AG08395 (cell line): ENCODE measurements around the gene MAP3K13.
"Not testable (repeated sequence)": the region's sequence is repeated elsewhere in the genome, so short reads cannot be mapped to it uniquely, and the experiment has no call there.

Source experiments
- DNase-seq: peaks from one replicate; pipeline ENCODE4 v3.0.0; 2012; ENCODE audit warnings: mixed read lengths, low spot score

The MAP3K13 gene

DNA sequence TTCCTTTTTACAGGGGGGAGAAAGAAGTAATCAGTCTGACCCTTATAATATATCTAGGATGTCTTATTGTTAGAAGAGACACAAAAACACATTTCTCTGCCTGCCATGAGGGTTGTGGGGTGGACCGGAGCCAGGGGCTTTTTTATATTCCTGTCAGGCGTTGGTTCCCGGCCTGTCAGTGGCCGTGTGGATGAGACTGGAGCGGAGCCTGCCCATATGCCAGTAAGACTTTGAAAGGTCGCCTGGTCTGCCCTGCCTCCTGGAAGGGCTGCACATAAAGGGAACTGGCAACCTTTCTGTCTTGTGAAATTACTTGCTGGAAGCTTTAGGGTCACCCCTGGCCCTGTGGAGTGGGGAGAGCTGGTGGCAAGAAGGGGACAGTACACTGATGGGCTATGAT, 34.7 kb downstream of the MAP3K13 start:
- DNase-seq: no peak

DNA sequence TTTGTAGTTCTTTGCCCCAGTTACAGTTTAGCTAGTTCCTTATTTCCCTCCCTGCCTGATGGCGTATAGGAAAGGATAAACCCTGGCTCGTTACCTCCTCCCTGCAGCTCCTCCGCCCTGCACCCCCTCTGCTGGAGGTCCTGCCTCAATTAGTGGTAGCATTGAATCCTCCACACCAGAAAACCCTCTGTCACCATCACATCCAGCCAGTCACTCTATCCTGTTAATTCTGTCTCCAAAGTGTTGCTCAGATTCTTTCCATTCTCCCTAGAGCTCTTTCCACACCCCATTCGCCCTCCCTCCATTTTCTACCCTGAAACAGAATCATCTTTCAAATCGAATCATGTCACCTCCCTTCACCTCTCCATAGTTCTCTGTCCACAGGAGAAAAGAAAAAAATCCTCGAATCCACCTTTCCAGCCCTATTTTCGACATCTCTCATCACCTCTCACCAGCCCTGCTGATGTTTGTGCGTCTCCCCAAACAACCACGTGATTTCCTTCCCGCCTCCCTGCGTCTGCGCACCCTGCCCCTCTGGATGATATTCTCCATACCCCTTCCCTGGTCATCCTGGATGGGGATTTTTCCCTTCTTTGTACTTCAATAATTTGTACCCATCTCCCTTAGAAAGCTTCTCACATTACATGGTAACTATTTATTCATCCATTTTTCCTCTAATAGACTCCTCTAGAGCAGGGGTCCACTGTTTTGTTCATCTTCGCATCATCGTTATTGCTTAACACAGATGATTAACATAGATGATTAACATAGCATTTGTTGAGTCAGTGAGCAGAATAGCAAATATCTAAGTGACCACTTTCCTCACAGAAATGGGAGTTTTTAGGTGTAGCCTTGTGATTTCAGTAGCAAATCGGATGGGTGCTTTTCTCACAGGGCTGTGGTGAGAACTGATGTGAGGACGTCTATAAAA, 37.1 kb downstream of the MAP3K13 start:
- DNase-seq: peak; percentile 9

DNA sequence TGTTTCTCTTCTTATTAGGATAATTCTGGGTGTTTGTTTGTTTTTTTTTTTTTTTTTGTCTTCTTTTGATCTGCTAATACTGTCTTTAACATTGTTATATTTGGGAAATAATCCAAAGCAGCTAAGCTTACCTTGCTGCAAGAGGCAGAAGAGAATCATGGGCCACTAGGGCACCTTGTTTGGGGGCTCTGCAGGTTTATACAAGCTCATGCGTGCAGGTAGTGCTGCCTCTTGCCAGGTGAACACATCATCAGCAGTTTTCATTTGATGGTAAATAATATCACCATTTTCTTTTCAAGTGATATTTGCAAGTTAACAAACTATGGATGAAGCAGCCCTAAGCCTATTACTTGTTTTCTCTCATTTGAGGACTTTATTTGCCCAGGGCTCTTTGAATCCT, 37.9 kb downstream of the MAP3K13 start:
- DNase-seq: no peak

DNA sequence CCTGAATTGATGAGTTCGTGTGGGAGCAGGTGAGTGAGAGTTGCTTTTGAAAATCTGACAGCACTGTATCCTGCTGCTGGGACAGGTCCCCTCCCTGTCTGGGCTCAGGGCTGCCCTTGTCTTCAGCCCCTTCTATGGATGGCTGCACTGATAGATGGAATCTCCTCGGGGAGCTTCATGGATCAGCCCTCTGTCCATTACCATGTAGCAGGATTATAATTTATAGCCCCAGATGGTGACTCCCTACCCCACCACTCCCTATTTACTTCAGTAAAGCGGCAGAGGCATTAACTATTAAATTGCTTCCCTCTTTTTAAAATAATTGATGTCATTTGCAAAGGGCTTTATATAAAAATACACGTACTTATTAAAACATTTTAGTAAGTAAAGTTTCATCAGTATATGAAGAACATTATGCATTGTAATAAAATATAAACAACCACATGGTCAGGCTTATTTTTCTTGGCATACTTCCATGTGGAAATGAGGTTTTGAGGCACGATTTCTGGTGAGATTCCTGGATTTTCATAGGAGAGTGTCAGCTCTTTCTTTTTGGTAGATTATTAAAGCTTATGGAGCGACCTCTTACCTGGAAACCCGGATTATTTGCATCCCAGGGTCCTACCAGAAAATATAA, 38.5 kb downstream of the MAP3K13 start:
- no peak for DNase-seq

DNA sequence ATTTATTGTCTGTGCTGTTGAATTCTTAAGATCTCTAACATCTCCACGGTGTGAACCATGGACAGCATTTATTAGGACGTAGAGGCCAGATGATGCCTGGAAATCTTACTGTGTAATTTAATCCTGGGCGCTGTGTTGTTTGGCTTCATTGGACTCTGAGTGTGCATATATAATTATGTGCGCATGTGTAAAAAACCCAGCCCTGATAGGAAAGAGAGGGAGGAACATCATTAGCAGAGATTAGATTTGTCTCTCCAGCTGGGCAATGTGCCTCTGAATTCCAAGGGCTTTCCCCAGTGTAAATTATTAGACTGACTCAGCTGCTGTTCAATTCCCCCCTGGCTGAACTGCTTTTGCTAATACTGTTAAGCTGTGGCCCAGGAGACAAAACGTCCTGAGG, 39.6 kb downstream of the MAP3K13 start:
- peak; percentile 24 for DNase-seq

GRCh38 chr3:185403002-185403401, 40.1 kb downstream of the MAP3K13 start:
- DNase-seq: no peak

DNA sequence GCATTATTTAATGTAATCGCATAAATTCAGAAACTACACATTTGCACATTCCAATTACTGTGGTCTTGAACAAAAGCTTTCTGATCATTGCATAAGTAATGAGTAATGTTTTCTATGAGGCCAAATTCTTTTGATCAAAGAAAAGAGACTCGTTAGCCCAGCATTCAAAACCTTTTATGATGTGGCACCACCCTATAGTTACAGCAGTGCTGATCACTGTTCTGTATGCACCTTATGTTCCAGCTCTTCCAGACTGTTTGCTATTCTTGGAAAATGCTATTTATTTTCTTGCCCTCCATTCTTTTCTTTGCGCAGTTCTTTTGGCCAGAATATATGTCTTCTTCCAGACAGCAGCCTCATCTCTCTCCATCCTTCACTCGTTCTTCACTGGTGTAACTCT, 42.3 kb downstream of the MAP3K13 start:
- DNase-seq: no peak

DNA sequence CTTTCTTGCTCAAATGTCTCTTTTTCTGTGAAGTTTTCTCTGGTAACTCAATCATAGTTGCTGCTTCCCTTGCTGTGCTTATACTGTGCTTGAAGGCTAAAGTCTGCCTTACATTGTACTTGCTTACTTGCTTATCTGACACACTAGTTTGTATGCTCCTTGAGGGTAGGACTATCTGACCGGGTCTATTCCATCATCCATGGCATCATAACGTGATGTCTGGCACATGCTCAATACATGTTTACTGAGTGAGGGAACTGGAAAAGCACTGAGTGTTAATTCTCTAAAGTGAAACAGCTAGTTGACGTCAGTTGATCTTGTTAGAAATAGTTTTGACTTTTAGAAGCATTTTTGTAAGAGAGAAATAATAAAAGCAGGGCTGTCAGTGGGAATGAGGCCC, 42.7 kb downstream of the MAP3K13 start:
- DNase-seq: no peak

GRCh38 chr3:185406121-185406620, 43.2 kb downstream of the MAP3K13 start:
- no peak for DNase-seq

DNA sequence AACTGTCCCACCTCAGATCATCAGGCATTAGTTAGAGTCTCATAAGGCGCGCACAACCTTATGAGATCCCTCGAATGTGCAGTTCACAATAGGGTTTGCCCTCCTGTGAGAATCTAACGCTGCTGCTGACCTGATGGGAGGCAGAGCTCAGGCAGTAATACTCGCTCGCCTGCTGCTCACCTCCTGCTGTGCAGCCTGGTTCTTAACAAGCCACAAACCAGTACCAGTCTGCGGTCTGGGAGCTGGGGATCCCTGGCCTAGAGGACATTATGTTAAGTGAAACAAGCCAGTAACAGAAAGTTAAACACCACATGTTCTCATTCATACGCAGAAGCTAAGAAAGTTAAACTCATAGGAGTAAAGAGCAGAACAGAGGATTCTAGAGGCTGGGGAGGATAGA, 47.0 kb downstream of the MAP3K13 start:
- no peak for DNase-seq

DNA sequence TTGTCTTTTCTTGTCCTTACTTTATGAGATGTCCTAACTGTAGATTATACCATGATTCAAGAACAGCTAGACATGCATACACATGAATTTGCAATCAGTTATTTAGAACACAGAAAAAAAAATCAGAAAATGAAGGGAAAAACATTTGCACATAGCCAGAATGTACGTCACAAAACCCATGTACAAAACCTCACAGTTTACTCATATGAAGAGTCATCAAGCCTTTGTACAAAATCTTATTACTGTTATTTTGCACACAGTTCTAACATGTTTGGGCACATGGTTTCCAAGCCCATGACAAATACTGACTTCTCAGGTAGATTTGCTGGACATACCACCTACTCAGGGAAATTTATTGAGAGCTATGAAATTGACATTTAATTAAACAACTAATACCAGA, 48.2 kb downstream of the MAP3K13 start:
- DNase-seq: no peak

DNA sequence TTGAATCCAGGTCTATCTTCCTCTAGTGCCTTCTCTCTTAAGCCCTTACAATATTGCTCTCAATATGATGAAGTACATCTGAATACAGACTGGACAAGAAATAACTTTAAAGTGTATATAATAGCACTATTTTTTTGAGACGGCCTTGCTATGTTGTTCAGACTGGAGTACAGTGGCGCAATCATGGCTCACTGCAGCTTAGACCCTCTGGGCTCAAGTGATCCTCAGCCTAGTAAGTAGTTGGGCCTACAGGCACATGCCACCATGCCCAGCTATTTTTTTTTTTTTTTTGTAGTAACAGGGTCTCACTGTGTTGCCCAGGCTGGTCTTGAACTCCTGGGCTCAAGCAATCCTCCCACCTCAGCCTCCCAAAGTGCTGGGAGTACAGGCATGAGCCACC, 53.6 kb downstream of the MAP3K13 start:
- DNase-seq: no peak

GRCh38 chr3:185418561-185418977, 55.6 kb downstream of the MAP3K13 start:
- DNase-seq: not testable (repeated sequence)

DNA sequence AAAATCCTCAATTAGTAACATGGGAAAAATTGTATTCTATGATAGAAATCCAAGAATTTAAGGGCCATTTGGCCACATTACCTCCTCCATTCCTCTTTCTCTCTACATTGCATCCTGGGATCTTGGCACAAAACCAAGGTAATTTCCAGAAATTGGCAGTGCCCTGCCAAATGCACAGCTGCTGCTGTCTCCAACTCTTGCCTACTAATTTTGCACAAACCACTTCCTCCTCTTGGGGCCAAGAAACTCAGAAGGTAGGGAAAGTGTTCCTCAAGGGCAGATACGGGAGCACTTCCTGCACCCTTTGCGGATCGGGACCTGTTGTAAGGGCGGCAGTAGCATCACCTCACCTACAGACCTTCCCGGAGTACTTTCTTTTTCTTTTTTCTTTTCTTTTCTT, 57.8 kb downstream of the MAP3K13 start:
- no peak for DNase-seq

GRCh38 chr3:185421577-185422232, 58.8 kb downstream of the MAP3K13 start:
- DNase-seq: no peak

- no peak for DNase-seq
Observed at GRCh38 chr3:185422677-185423076, 59.7 kb downstream of the MAP3K13 start.

DNA sequence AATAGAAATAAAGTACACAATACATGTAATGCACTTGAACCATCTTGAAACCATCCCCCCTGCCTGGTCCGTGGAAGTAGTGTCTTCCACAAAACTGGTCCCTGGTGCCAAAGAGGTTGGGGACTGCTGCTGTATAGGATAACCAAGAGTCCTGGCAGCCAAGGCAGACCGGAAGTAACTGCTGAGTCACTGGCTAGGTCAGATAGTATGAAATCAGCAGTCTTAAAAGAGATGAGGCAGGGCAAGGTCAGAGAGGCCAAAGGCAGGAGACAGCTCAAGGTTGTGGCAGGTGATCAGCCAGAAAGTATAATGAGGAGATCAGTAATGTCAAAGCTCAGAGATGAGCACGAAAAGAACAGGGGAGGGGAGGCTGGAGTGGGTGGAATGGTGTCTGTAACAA, 60.2 kb downstream of the MAP3K13 start:
- peak; percentile 11 for DNase-seq

DNA sequence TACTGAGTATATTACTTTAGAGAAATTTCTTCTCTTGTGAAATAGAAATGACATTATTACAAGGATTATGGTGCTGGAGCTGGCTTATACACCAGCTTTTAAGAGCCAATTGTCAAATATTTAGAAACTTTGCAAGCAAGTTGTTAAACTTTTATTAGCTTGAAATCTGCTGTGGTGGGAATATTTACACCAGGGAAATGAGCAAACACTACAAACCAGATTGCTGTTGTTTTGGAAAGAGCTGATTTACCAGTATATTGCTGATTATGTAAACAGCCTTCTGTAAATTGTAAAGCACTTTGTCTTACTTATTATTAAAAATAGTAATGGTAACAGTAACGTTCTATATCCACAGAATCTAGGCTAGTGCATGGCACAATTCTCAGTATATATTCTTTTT, 61.5 kb downstream of the MAP3K13 start:
- DNase-seq: no peak

- DNase-seq: no peak
Observed at GRCh38 chr3:185430375-185430774, 67.4 kb downstream of the MAP3K13 start.

DNA sequence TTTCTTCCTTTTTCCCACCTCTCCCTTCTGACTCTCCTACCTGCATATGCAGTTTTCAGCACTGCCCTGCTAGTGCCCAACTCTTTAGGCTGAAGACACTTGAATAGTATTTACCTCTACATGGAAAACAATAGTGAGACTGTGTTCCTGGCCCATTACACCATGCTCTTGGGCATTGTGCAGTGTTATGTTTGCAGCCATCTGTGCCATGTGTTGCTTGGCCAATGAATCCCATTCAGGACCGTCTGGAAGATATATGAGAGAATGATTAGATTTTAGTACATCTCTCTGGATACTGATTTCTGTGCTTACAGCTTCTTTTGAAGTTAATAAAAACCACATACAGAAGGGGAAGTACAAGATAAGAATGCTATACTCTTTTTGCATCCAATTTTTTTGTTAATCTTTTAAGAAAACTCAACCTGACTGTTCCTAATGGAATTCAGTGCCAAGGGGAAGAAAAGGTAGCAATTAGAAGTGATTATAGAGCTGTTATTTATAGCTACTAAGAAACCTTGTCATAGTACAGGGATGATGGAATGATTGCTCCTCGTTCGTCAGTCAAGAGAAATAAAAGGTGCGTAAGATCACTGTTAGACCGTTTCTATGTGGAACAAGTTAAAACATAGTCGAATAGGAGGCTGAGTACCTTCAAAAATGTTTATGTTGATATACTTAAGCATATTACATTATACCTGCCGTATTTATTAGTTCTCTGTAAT, 77.0 kb downstream of the MAP3K13 start:
- no peak for DNase-seq

DNA sequence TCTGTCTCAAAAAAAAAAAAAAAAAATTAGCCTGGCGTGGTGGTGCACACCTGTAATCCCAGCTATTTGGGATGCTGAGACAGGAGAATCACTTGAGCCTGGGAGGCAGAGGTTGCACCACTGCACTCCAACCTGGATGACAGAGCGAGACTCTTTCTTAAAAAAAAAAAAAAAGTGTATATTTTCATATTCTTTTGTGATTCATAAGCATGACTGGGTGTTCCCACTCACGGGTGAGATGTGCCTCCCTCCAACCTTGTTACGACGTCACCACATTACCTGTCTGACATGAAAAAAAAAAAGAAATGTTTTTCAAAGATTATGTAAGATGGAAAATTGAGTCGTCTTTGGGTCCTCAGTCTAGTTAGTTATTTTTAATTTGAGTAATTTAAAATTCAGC, 79.1 kb downstream of the MAP3K13 start:
- no peak for DNase-seq

DNA sequence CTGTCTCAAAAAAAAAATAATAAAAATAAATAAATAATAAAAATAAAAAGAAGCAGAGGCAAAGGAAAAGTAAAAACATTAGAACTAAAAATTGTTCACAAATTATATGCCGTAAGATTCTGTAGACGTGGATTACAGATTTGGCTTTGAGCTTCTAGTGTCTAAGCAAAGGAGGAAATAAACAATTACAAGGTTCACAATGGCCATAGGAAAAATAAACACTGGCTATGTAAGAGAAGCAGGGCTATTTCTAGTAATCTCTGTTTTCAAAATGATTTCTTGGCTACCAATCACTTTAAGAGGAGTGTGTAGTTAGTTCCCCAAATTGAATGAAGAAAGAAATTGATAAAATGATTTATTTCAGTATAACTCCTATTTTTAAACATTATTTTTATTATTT, 81.4 kb downstream of the MAP3K13 start:
- no peak for DNase-seq
